HepG2 (cell line): ENCODE measurements around the gene MAPK6. TPM values are rescaled to one million over a fixed set of nuclear protein-coding genes. Genes with fewer than 3 reads are reported as not detected.
A peak's percentile ranks its signal among the peaks of the same experiment; 100 is the strongest.

Experiments used
- AGO1 ChIP-seq: fragments of 200-400 bp; formaldehyde crosslinking; IDR thresholded peaks from 2 replicates; pipeline ENCODE4 v1.6.1; 2017; ENCODE audit warnings: mild to moderate bottlenecking, low read depth, low read length, moderate library complexity; ENCODE audit not compliant: poor library complexity, severe bottlenecking
- CAMTA2 ChIP-seq: sonication (generic); formaldehyde crosslinking; IDR thresholded peaks from 2 replicates; pipeline ENCODE4 v1.4.0; 2020; ENCODE audit warnings: mild to moderate bottlenecking, missing genetic modification reagents, borderline replicate concordance
- CBX2 ChIP-seq, 2 experiments: fragments of 200-600 bp in 1 of 2; sonication (generic); formaldehyde crosslinking in 1 of 2; IDR thresholded peaks; 2 replicates each; pipeline versions ENCODE4 v1.7.0 to v1.8.1; 2018 to 2022; ENCODE audit warnings: low read depth in 2 of 2, low read length in 1 of 2, mild to moderate bottlenecking in 1 of 2, missing genetic modification reagents in 1 of 2
- CENPT ChIP-seq: sonication (generic); formaldehyde crosslinking; IDR thresholded peaks from 2 replicates; pipeline ENCODE4 v1.8.0; 2022; ENCODE audit warnings: low read depth, mild to moderate bottlenecking, moderate library complexity, missing genetic modification reagents
- ELF3 ChIP-seq: IDR thresholded peaks from 2 replicates; pipeline ENCODE4 v1.6.1; 2016; ENCODE audit warnings: missing genetic modification reagents, missing compliant biosample characterization
- ELF4 ChIP-seq: sonication (generic); formaldehyde crosslinking; IDR thresholded peaks from 2 replicates; pipeline ENCODE4 v1.5.0; 2020; ENCODE audit warnings: missing genetic modification reagents, mild to moderate bottlenecking, moderate library complexity, borderline replicate concordance
- FOSL2 ChIP-seq: sonication (generic); formaldehyde crosslinking; IDR thresholded peaks from 2 replicates; pipeline ENCODE4 v1.4.0; 2020; ENCODE audit warnings: missing genetic modification reagents
- HOXA9 ChIP-seq: sonication (generic); formaldehyde crosslinking; IDR thresholded peaks from 2 replicates; pipeline ENCODE4 v1.8.1; 2022; ENCODE audit warnings: missing genetic modification reagents, mild to moderate bottlenecking, moderate library complexity, borderline replicate concordance
- ISL2 ChIP-seq: sonication (generic); formaldehyde crosslinking; IDR thresholded peaks from 2 replicates; pipeline ENCODE4 v1.5.0; 2020; ENCODE audit warnings: missing genetic modification reagents
- JUND ChIP-seq: sonication (generic); formaldehyde crosslinking; IDR thresholded peaks from 2 replicates; pipeline ENCODE4 v1.8.0; 2022; ENCODE audit warnings: mild to moderate bottlenecking, missing genetic modification reagents
- NCOA2 ChIP-seq: sonication (generic); formaldehyde crosslinking; IDR thresholded peaks from 2 replicates; pipeline ENCODE4 v1.8.0; 2022; ENCODE audit warnings: inconsistent platforms
- NCOR1 ChIP-seq: fragments of 200-600 bp; sonication (generic); IDR thresholded peaks from 2 replicates; pipeline ENCODE4 v1.7.0; 2017; ENCODE audit warnings: antibody characterized with exemption, low read length, borderline replicate concordance
- SETDB1 ChIP-seq: sonication (generic); formaldehyde crosslinking; IDR thresholded peaks from 2 replicates; pipeline ENCODE4 v1.5.1; 2020; ENCODE audit warnings: missing genetic modification reagents, mild to moderate bottlenecking, borderline replicate concordance
- TAF1 ChIP-seq: sonication (generic); formaldehyde crosslinking; IDR thresholded peaks from 2 replicates; pipeline ENCODE4 v1.4.0; 2020; ENCODE audit warnings: missing genetic modification reagents
- TFDP2 ChIP-seq: sonication (generic); formaldehyde crosslinking; IDR thresholded peaks from 2 replicates; pipeline ENCODE4 v1.4.0; 2020; ENCODE audit warnings: missing genetic modification reagents
- TGIF2 ChIP-seq: IDR thresholded peaks from 2 replicates; pipeline ENCODE4 v1.6.1; 2016; ENCODE audit warnings: control low read depth, missing compliant biosample characterization
- ZNF124 ChIP-seq: sonication (generic); formaldehyde crosslinking; IDR thresholded peaks from 2 replicates; pipeline ENCODE4 v1.4.0; 2020; ENCODE audit warnings: missing genetic modification reagents
- ZNF317 ChIP-seq: sonication (generic); formaldehyde crosslinking; IDR thresholded peaks from 2 replicates; pipeline ENCODE4 v1.5.0; 2020; ENCODE audit warnings: mild to moderate bottlenecking, missing genetic modification reagents
- ZNF609 ChIP-seq: sonication (generic); formaldehyde crosslinking; IDR thresholded peaks from 2 replicates; pipeline ENCODE4 v1.4.0; 2020; ENCODE audit warnings: mild to moderate bottlenecking, missing genetic modification reagents, borderline replicate concordance
- ZNF644 ChIP-seq: IDR thresholded peaks from 2 replicates; pipeline ENCODE4 v1.6.1; 2016; ENCODE audit warnings: low read depth
- ZNF713 ChIP-seq: sonication (generic); formaldehyde crosslinking; IDR thresholded peaks from 2 replicates; pipeline ENCODE4 v1.4.0; 2020; ENCODE audit warnings: mild to moderate bottlenecking, missing genetic modification reagents
- ZNF780A ChIP-seq: sonication (generic); formaldehyde crosslinking; IDR thresholded peaks from 2 replicates; pipeline ENCODE4 v1.8.0; 2022; ENCODE audit warnings: mild to moderate bottlenecking, missing genetic modification reagents, moderate library complexity
- ZNF891 ChIP-seq: sonication (generic); formaldehyde crosslinking; IDR thresholded peaks from 2 replicates; pipeline ENCODE4 v1.5.0; 2020; ENCODE audit warnings: mild to moderate bottlenecking, missing genetic modification reagents
- polyA plus RNA-seq, 8 experiments: library from polyadenylated mRNA; depleted of rRNA in 3 of 8; stranded (reverse) in 7 of 8; unstranded in 1 of 8; fragments of >200 nt; fragmentation: Illumina TruSeq in 4 of 8; extraction: Trizol in 4 of 8; gene quantifications; 2 replicates each; pipeline versions ENCODE4 v1.2.1 to v1.2.3, GENCODE V29; 2011 to 2016; ENCODE audit warnings: low read depth in 4 of 8, missing spikeins in 1 of 8, mixed read lengths in 1 of 8; ENCODE audit not compliant: insufficient read depth in 1 of 8
- total RNA-seq, 5 experiments: library from RNA; depleted of rRNA; stranded (reverse); fragments of >200 nt; fragmentation: Illumina TruSeq; extraction: Trizol; gene quantifications; 2 replicates each; pipeline ENCODE4 v1.2.3, GENCODE V29; 2016; ENCODE audit warnings: low read depth in 1 of 5

Gene MAPK6
- total and polyA plus RNA-seq, 2 of the 13 experiments (the other 11 are each of a cell fraction or from before 2014, with no cell fraction given) = 89.5 to 99.7 TPM

- TF ChIP-seq ZNF124 (CRISPR knock-in tag) (0 out of 2 replicates have a peak, but pooled peaks have one; percentile 27), TGIF2 (CRISPR knock-in tag) (0 out of 2 replicates have a peak, but pooled peaks have one; percentile 31), ZNF713 (no peak), NCOA2 (CRISPR knock-in tag) (peak; percentile 86), ELF4 (peak; percentile 26), TAF1 (CRISPR knock-in tag) (peak; percentile 42; the same call in 1 of the 2 replicates), AGO1 (no peak), ZNF780A (CRISPR knock-in tag) (no peak), ISL2 (0 out of 2 replicates have a peak, but pooled peaks have one; percentile 36), HOXA9 (CRISPR knock-in tag) (no peak), ZNF644 (CRISPR knock-in tag) (peak; percentile 71; the same call in 1 of the 2 replicates), SETDB1 (CRISPR knock-in tag) (no peak), CENPT (CRISPR knock-in tag) (no peak), ZNF891 (no peak), CBX2 (IDR thresholded peaks at IDR 0.05; ENCODE audit: low read depth, low read length) (no peak), CBX2 (CRISPR knock-in tag; IDR thresholded peaks at IDR 0.05; ENCODE audit: low read depth) (no peak), ZNF609 (CRISPR knock-in tag) (peak; percentile 65), JUND (CRISPR knock-in tag) (0 out of 2 replicates have a peak, but pooled peaks have one; percentile 17), NCOR1 (0 out of 2 replicates have a peak, but pooled peaks have one; percentile 13), TFDP2 (peak; percentile 39; the same call in 1 of the 2 replicates), FOSL2 (CRISPR knock-in tag) (peak; percentile 22; the same call in 1 of the 2 replicates), ZNF317 (peak; percentile 86), ELF3 (CRISPR knock-in tag) (peak; percentile 97), CAMTA2 (CRISPR knock-in tag) (no peak)
Observed at GRCh38 chr15:52115598-52116427, 96.8 kb downstream of the MAPK6 start (continued).
